ENCODE results near the gene CARD11. TPM values are rescaled to one million over a fixed set of nuclear protein-coding genes. Genes with fewer than 3 reads are reported as not detected.
A peak's percentile ranks its signal among the peaks of the same experiment; 100 is the strongest.

CARD11 gene
- total and polyA plus RNA-seq, 2 experiments from 2014 or later, result 0.15 TPM; not detected in 1

GRCh38 chr7:3069771-3070449 lies 26.2 kb upstream of the CARD11 start:
- no peaks in the 10 kb centered on the region for H3K4me1 ChIP-seq (ENCODE audit: low read depth)
- H3K36me3 ChIP-seq, result no peaks in the 10 kb centered on the region
- no peaks in the 10 kb centered on the region for H3K27me3 ChIP-seq
- no peaks in the 10 kb centered on the region for H3K9me3 ChIP-seq (ENCODE audit: low read depth)
- no peak overlapping the region for H3K4me3 ChIP-seq
- no peak overlapping the region for H3K27ac ChIP-seq
- no peak for DNase-seq (ENCODE audit: low read depth in 1 of 2, low spot score in 1 of 2)
- no peak for TF ChIP-seq CTCF (IDR thresholded peaks at IDR 0.05; ENCODE audit: low read depth, low read length)

GRCh38 chr7:3068530-3068929 lies 24.9 kb upstream of the CARD11 start:
- H3K4me1 ChIP-seq (ENCODE audit: low read depth), result no peaks in the 10 kb centered on the region
- no peaks in the 10 kb centered on the region for H3K9me3 ChIP-seq (ENCODE audit: low read depth)
- H3K27ac ChIP-seq, result no peak overlapping the region
- H3K27me3 ChIP-seq, result no peaks in the 10 kb centered on the region
- TF ChIP-seq CTCF (IDR thresholded peaks at IDR 0.05; ENCODE audit: low read depth, low read length), result no peak
- H3K36me3 ChIP-seq, result no peaks in the 10 kb centered on the region
- no peak overlapping the region for H3K4me3 ChIP-seq
- DNase-seq (ENCODE audit: low read depth in 1 of 2, low spot score in 1 of 2), result peak in 1 of 2 donors; percentile 42

- no peaks in the 10 kb centered on the region for H3K36me3 ChIP-seq
- TF ChIP-seq CTCF (IDR thresholded peaks at IDR 0.05; ENCODE audit: low read depth, low read length), result no peak
- no peaks in the 10 kb centered on the region for H3K4me1 ChIP-seq (ENCODE audit: low read depth)
- no peak overlapping the region for H3K4me3 ChIP-seq
- no peak overlapping the region for H3K27ac ChIP-seq
- no peaks in the 10 kb centered on the region for H3K27me3 ChIP-seq
- no peak for DNase-seq (ENCODE audit: low read depth in 1 of 2, low spot score in 1 of 2)
- no peaks in the 10 kb centered on the region for H3K9me3 ChIP-seq (ENCODE audit: low read depth)
Observed at GRCh38 chr7:3067606-3068380, 24.1 kb upstream of the CARD11 start.

DNA sequence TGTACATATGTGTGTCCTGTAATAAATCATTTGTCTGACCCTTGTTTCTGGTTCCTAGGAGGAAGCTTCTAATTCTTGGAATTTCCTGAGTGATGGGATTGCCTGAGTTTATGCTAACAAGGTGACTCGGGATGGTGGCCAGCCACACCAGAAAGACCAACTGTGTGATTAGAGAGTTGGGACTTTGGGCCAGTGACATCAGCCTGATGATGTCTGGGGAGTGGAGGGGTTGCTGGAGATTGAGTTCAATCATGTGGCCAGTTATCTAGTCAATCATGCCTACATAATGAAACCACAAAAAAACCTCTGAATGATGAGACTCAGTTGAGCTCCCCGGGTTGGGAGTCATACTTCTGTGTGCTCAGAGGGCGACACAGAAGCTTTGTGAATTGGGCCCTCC lies 23.5 kb upstream of the CARD11 start:
- no peaks in the 10 kb centered on the region for H3K36me3 ChIP-seq
- DNase-seq (ENCODE audit: low read depth in 1 of 2, low spot score in 1 of 2), result no peak
- no peak for TF ChIP-seq CTCF (IDR thresholded peaks at IDR 0.05; ENCODE audit: low read depth, low read length)
- no peaks in the 10 kb centered on the region for H3K27me3 ChIP-seq
- no peaks in the 10 kb centered on the region for H3K4me1 ChIP-seq (ENCODE audit: low read depth)
- no peaks in the 10 kb centered on the region for H3K9me3 ChIP-seq (ENCODE audit: low read depth)
- no peak overlapping the region for H3K4me3 ChIP-seq
- H3K27ac ChIP-seq, result no peak overlapping the region

GRCh38 chr7:3066506-3066905 lies 22.8 kb upstream of the CARD11 start:
- Histone ChIP-seq H3K9me3 (ENCODE audit: low read depth) (no peaks in the 10 kb centered on the region), H3K27ac (no peak overlapping the region), H3K27me3 (no peaks in the 10 kb centered on the region), H3K36me3 (no peaks in the 10 kb centered on the region), H3K4me3 (no peak overlapping the region), H3K4me1 (ENCODE audit: low read depth) (no peaks in the 10 kb centered on the region)
- no peak for TF ChIP-seq CTCF (IDR thresholded peaks at IDR 0.05; ENCODE audit: low read depth, low read length)
- no peak for DNase-seq (ENCODE audit: low read depth in 1 of 2, low spot score in 1 of 2)

Data from cardiac muscle cell (in vitro differentiated cells and primary cell).